WTC11 (cell line): ENCODE results near the gene EXOC4. TPM values are rescaled to one million over a fixed set of nuclear protein-coding genes. Genes with fewer than 3 reads are reported as not detected.

Experiments used
- ELF4 ChIP-seq: sonication (generic); formaldehyde crosslinking; IDR thresholded peaks from 2 replicates; pipeline ENCODE4 v1.8.1; 2022; ENCODE audit warnings: low read depth, mild to moderate bottlenecking, moderate library complexity, missing genetic modification reagents
- ERG ChIP-seq: fragments of 250-450 bp; sonication (Bioruptor Pico); IDR thresholded peaks from 2 replicates; pipeline ENCODE4 v1.8.0; 2021; ENCODE audit warnings: mild to moderate bottlenecking
- FOXP4 ChIP-seq: sonication (generic); formaldehyde crosslinking; IDR thresholded peaks from 2 replicates; pipeline ENCODE4 v1.8.0; 2022; ENCODE audit warnings: mild to moderate bottlenecking, missing genetic modification reagents
- PRDM15 ChIP-seq: sonication (generic); formaldehyde crosslinking; IDR thresholded peaks from 2 replicates; pipeline ENCODE4 v1.8.0; 2022; ENCODE audit warnings: missing genetic modification reagents
- PRRX2 ChIP-seq: fragments of 250-450 bp; sonication (Bioruptor Pico); IDR thresholded peaks from 2 replicates; pipeline ENCODE4 v1.8.0; 2021; ENCODE audit warnings: mild to moderate bottlenecking
- STAT6 ChIP-seq: sonication (generic); formaldehyde crosslinking; conservative IDR thresholded peaks from 2 replicates; pipeline ENCODE4 v1.8.1; 2023; ENCODE audit warnings: mild to moderate bottlenecking, low read depth, missing genetic modification reagents, moderate library complexity
- USF2 ChIP-seq: sonication (generic); formaldehyde crosslinking; IDR thresholded peaks from 2 replicates; pipeline ENCODE4 v1.8.1; 2023; ENCODE audit warnings: mild to moderate bottlenecking, missing genetic modification reagents, moderate library complexity
- ZBTB43 ChIP-seq: sonication (generic); formaldehyde crosslinking; IDR thresholded peaks from 2 replicates; pipeline ENCODE4 v1.8.1; 2023; ENCODE audit warnings: mild to moderate bottlenecking, missing genetic modification reagents
- ZNF232 ChIP-seq: sonication (generic); formaldehyde crosslinking; IDR thresholded peaks from 2 replicates; pipeline ENCODE4 v1.8.0; 2022; ENCODE audit warnings: mild to moderate bottlenecking, missing genetic modification reagents
- ZNF281 ChIP-seq: sonication (generic); formaldehyde crosslinking; IDR thresholded peaks from 2 replicates; pipeline ENCODE4 v1.8.0; 2023; ENCODE audit warnings: mild to moderate bottlenecking, missing genetic modification reagents
- ZNF396 ChIP-seq: fragments of 250-450 bp; sonication (Bioruptor Pico); IDR thresholded peaks from 2 replicates; pipeline ENCODE4 v1.8.0; 2021; ENCODE audit warnings: mild to moderate bottlenecking, moderate library complexity, borderline replicate concordance
- ZNF532 ChIP-seq: fragments of 250-450 bp; sonication (Bioruptor Pico); IDR thresholded peaks from 2 replicates; pipeline ENCODE4 v1.9.0; 2021; ENCODE audit warnings: mild to moderate bottlenecking, borderline replicate concordance
- ZSCAN18 ChIP-seq: fragments of 250-450 bp; sonication (Bioruptor Pico); IDR thresholded peaks from 2 replicates; pipeline ENCODE4 v2.1.2; 2022; ENCODE audit warnings: mild to moderate bottlenecking, moderate library complexity
- total RNA-seq: library from RNA; stranded (reverse); gene quantifications from 3 replicates; pipeline ENCODE4 v1.2.3, GENCODE V29; 2021

EXOC4 gene
- total RNA-seq, 1 experiment from 2014 or later = 62.0 TPM

GRCh38 chr7:133348250-133348649 is 95.4 kb downstream of the EXOC4 start (continued):
- no peak for TF ChIP-seq ZNF281 (CRISPR knock-in tag)
- TF ChIP-seq ZSCAN18 (CRISPR knock-in tag) = no peak
- TF ChIP-seq PRDM15 (CRISPR knock-in tag) = no peak
- TF ChIP-seq USF2 (CRISPR knock-in tag) = no peak
- TF ChIP-seq ZNF532 = no peak
- no peak for TF ChIP-seq ZBTB43 (CRISPR knock-in tag)
- no peak for TF ChIP-seq FOXP4
- TF ChIP-seq ZNF232 (CRISPR knock-in tag) = no peak
- TF ChIP-seq STAT6 (CRISPR knock-in tag) = no peak
- TF ChIP-seq ZNF396 = no peak
- no peak for TF ChIP-seq PRRX2 (CRISPR knock-in tag)
- no peak for TF ChIP-seq ELF4 (CRISPR knock-in tag)
- TF ChIP-seq ERG = no peak
